ENCODE measurements around the gene HTATSF1. TPM values are rescaled to one million over a fixed set of nuclear protein-coding genes. Genes with fewer than 3 reads are reported as not detected.

The HTATSF1 gene
- total and polyA plus RNA-seq, 9 donors, result 60.1 to 100 (median 93.5) TPM

GRCh38 chrX:136488706-136489105, 8.7 kb upstream of the HTATSF1 start:
- Histone ChIP-seq H3K36me3 (ENCODE audit: control insufficient read depth, insufficient read depth, low read length) (no peaks in the 10 kb centered on the region), H3K4me1 (ENCODE audit: control insufficient read depth, insufficient read depth, low read length) (no peaks in the 10 kb centered on the region), H3K4me3 (ENCODE audit: low read length) (no peak overlapping the region), H3K27ac (ENCODE audit: low read length) (no peak overlapping the region), H3K27me3 (ENCODE audit: control insufficient read depth, insufficient read depth, low read length) (peaks cover 8% of the 10 kb centered on the region), H3K9me3 (replicated peaks; ENCODE audit: control insufficient read depth, low read depth, low read length) (no peaks in the 10 kb centered on the region)
- WGBS (ENCODE audit: insufficient coverage), result no CpG with 5 or more reads among the region's 5 CpGs
- DNase-seq, result no peak

- no peaks in the 10 kb centered on the region for H3K9me3 ChIP-seq (replicated peaks; ENCODE audit: control insufficient read depth, low read depth, low read length)
- H3K36me3 ChIP-seq (ENCODE audit: control insufficient read depth, insufficient read depth, low read length), result no peaks in the 10 kb centered on the region
- no peak overlapping the region for H3K27ac ChIP-seq (ENCODE audit: low read length)
- DNase-seq, result no peak
- no CpG with 5 or more reads among the region's 6 CpGs for WGBS (ENCODE audit: insufficient coverage)
- peaks cover 12% of the 10 kb centered on the region for H3K27me3 ChIP-seq (ENCODE audit: control insufficient read depth, insufficient read depth, low read length)
- no peak overlapping the region for H3K4me3 ChIP-seq (ENCODE audit: low read length)
- peaks cover 7% of the 10 kb centered on the region for H3K4me1 ChIP-seq (ENCODE audit: control insufficient read depth, insufficient read depth, low read length)
Observed at GRCh38 chrX:136491832-136492231, 5.6 kb upstream of the HTATSF1 start.

DNA sequence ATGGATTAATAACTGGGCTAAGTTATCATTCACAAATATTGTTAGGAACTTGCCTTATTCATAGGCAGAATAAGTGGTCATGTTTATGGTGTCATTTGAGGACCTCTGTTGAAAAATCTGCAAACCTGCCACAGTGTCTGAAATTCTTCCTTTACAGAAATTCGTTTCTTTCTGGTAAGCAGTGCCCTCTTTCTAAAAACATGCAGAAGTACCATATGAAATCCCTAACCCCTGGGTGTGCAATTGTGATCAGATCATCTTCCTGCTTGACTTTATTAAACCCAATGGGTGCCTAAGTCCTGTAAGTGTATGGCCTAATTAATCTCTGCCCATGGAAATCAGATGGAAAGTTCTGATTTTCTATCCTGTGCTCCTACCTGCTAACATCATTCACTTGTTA, 4.4 kb upstream of the HTATSF1 start:
- no peak overlapping the region for H3K27ac ChIP-seq (ENCODE audit: low read length)
- peaks cover 12% of the 10 kb centered on the region for H3K27me3 ChIP-seq (ENCODE audit: control insufficient read depth, insufficient read depth, low read length)
- no peaks in the 10 kb centered on the region for H3K36me3 ChIP-seq (ENCODE audit: control insufficient read depth, insufficient read depth, low read length)
- no peak overlapping the region for H3K4me3 ChIP-seq (ENCODE audit: low read length)
- DNase-seq, result no peak
- WGBS (ENCODE audit: insufficient coverage), result 33% methylated on average over 1 of the region's 1 CpG
- no peaks in the 10 kb centered on the region for H3K9me3 ChIP-seq (replicated peaks; ENCODE audit: control insufficient read depth, low read depth, low read length)
- peaks cover 7% of the 10 kb centered on the region for H3K4me1 ChIP-seq (ENCODE audit: control insufficient read depth, insufficient read depth, low read length)

DNA sequence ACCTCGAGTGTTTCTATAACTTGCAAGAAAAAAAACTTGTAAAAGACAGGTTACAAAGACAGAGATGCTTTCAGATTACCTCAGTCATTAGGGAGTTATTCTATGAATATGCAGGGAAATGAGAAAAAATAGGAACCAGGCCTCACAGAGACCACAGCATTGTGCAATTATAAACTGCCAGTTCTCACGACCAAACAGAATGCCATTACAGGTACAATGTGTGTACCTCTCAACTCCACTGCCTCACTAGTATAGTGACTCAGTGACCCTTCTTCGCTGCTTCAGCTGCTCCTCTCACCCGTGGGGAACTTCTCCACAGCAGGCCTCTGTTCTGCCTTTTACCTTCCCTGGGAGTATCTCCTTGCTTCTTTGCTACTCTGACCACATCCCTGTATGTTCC, 2.3 kb upstream of the HTATSF1 start:
- Histone ChIP-seq H3K27me3 (ENCODE audit: control insufficient read depth, insufficient read depth, low read length) (peaks cover 9% of the 10 kb centered on the region), H3K36me3 (ENCODE audit: control insufficient read depth, insufficient read depth, low read length) (no peaks in the 10 kb centered on the region), H3K9me3 (replicated peaks; ENCODE audit: control insufficient read depth, low read depth, low read length) (no peaks in the 10 kb centered on the region), H3K4me3 (ENCODE audit: low read length) (no peak overlapping the region), H3K4me1 (ENCODE audit: control insufficient read depth, insufficient read depth, low read length) (peaks cover 7% of the 10 kb centered on the region), H3K27ac (ENCODE audit: low read length) (peak overlapping the region; percentile 29)
- no peak for DNase-seq
- 45% methylated on average over 3 of the region's 4 CpGs for WGBS (ENCODE audit: insufficient coverage)

- Histone ChIP-seq H3K9me3 (replicated peaks; ENCODE audit: control insufficient read depth, low read depth, low read length) (no peaks in the 10 kb centered on the region), H3K36me3 (ENCODE audit: control insufficient read depth, insufficient read depth, low read length) (no peaks in the 10 kb centered on the region), H3K27ac (ENCODE audit: low read length) (peak overlapping the region; percentile 98), H3K4me1 (ENCODE audit: control insufficient read depth, insufficient read depth, low read length) (peaks cover 7% of the 10 kb centered on the region), H3K4me3 (ENCODE audit: low read length) (peak overlapping the region; percentile 63), H3K27me3 (ENCODE audit: control insufficient read depth, insufficient read depth, low read length) (peaks cover 7% of the 10 kb centered on the region)
- WGBS (ENCODE audit: insufficient coverage), result 38% methylated on average over 3 of the region's 13 CpGs
- no peak for DNase-seq
Observed at GRCh38 chrX:136496186-136496763, 1.1 kb upstream of the HTATSF1 start.

- Histone ChIP-seq H3K36me3 (ENCODE audit: control insufficient read depth, insufficient read depth, low read length) (no peaks in the 10 kb centered on the region), H3K27me3 (ENCODE audit: control insufficient read depth, insufficient read depth, low read length) (peaks cover 6% of the 10 kb centered on the region), H3K4me3 (ENCODE audit: low read length) (peak overlapping the region; percentile 73), H3K4me1 (ENCODE audit: control insufficient read depth, insufficient read depth, low read length) (peaks cover 7% of the 10 kb centered on the region), H3K9me3 (replicated peaks; ENCODE audit: control insufficient read depth, low read depth, low read length) (no peaks in the 10 kb centered on the region), H3K27ac (ENCODE audit: low read length) (peak overlapping the region; percentile 98)
- WGBS (ENCODE audit: insufficient coverage), result 34% methylated on average over 107 of the region's 111 CpGs
- DNase-seq, result peak; percentile 95
Observed at GRCh38 chrX:136496764-136497555, 432 bp upstream of the HTATSF1 start.

- WGBS (ENCODE audit: insufficient coverage), result 59% methylated on average over 3 of the region's 5 CpGs
- H3K9me3 ChIP-seq (replicated peaks; ENCODE audit: control insufficient read depth, low read depth, low read length), result no peaks in the 10 kb centered on the region
- H3K36me3 ChIP-seq (ENCODE audit: control insufficient read depth, insufficient read depth, low read length), result no peaks in the 10 kb centered on the region
- no peak overlapping the region for H3K4me3 ChIP-seq (ENCODE audit: low read length)
- DNase-seq, result no peak
- peaks cover 8% of the 10 kb centered on the region for H3K27me3 ChIP-seq (ENCODE audit: control insufficient read depth, insufficient read depth, low read length)
- no peak overlapping the region for H3K27ac ChIP-seq (ENCODE audit: low read length)
- H3K4me1 ChIP-seq (ENCODE audit: control insufficient read depth, insufficient read depth, low read length), result no peaks in the 10 kb centered on the region
Observed at GRCh38 chrX:136519069-136519468, 21.7 kb downstream of the HTATSF1 start.

DNA sequence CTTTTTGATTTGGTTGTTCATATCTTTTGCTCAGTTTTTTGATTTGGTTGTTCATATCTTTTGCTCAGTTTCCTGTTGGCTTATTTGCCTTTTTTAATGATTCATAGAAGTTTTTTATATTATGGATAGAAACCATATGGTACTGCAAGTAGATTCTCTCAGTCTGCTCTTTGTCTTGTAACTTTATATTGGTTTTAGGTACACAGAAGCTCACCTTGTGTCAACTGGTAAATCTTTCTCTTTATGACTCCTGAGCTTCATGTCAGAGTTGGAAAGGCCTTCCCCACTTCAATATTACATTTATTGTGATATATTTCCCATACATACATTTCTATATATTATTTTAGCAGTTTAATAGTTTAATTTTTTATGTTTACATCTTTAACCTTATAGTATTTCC, 26.4 kb downstream of the HTATSF1 start:
- DNase-seq, result no peak
- Histone ChIP-seq H3K4me1 (ENCODE audit: control insufficient read depth, insufficient read depth, low read length) (peaks cover 3% of the 10 kb centered on the region), H3K9me3 (replicated peaks; ENCODE audit: control insufficient read depth, low read depth, low read length) (no peaks in the 10 kb centered on the region), H3K27me3 (ENCODE audit: control insufficient read depth, insufficient read depth, low read length) (peaks cover 8% of the 10 kb centered on the region), H3K36me3 (ENCODE audit: control insufficient read depth, insufficient read depth, low read length) (no peaks in the 10 kb centered on the region), H3K4me3 (ENCODE audit: low read length) (no peak overlapping the region), H3K27ac (ENCODE audit: low read length) (no peak overlapping the region)

DNA sequence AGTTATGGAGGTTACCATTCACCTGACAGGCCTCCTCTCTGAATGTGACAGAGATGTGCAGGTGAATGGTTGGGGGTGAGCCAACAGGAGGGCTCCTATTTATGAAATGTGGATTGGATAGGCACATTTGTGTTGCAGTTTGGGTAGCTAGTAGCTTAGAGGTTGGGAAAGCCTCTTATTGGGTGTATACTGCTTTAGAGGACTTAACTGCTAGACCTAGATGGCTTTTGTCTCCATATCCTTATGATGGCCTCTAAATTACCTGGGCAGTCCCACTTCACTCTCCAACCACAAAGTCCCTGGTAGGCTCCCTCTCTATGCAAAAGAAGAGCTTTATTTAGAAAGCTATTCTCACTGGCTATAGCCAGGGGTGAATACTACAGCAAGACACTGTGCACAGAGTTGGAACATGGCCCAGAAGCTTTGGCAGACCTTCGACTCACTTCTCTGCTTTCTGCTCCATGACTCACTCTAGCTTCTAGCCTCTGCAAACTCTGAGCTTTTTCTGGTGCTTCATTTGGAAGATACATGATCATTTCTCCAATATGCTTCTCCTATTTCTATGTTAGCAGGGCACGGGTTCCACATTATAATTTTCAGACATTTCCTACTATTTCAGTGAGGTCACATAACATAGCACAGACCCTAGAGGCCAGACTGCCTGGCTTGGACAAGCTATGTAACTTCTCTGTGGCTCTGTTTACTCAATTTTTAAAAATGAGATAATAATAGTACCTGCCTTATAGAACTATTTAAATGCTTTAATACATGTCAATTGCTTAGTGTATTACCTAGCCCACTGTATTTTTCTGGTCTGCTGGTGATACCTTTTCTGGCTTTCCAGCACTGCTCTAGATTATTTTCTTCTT, 28.6 kb downstream of the HTATSF1 start:
- 30% methylated on average over 2 of the region's 2 CpGs for WGBS (ENCODE audit: insufficient coverage)
- no peaks in the 10 kb centered on the region for H3K9me3 ChIP-seq (replicated peaks; ENCODE audit: control insufficient read depth, low read depth, low read length)
- DNase-seq, result peak; percentile 97
- peaks cover 10% of the 10 kb centered on the region for H3K27me3 ChIP-seq (ENCODE audit: control insufficient read depth, insufficient read depth, low read length)
- peak overlapping the region; percentile 70 for H3K27ac ChIP-seq (ENCODE audit: low read length)
- no peaks in the 10 kb centered on the region for H3K36me3 ChIP-seq (ENCODE audit: control insufficient read depth, insufficient read depth, low read length)
- H3K4me3 ChIP-seq (ENCODE audit: low read length), result no peak overlapping the region
- peaks cover 3% of the 10 kb centered on the region for H3K4me1 ChIP-seq (ENCODE audit: control insufficient read depth, insufficient read depth, low read length)

DNA sequence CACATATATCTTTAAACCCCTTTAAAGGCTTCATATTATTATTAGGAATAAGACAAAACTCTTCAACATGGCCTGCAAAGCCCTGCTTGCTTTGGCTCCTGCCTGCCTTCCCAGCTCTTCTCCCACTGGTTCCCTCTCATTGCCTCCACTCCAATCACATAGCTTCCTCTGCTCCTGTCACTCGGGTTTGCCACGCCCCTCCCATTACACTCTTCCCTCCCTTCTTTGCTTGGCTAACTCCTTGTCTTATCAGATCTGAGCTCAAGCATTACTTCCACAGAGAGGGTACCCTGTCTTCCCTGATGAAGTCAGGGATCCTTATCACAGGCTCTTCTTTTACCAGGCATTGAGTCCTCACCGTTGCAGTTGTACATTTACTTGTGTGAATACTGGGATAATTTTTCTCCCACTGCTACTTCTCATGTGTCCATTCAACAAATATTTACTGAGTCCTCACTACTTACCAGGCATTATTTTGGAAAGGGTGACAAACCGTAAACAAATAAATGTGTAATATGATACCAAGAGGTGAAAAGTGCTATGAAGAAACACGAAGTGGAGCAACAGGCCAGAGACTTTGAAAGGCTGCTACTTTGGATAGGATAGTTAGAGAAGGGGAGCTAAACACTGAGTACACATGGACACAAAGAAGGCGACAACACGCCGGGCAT, 31.4 kb downstream of the HTATSF1 start:
- WGBS (ENCODE audit: insufficient coverage), result 64% methylated on average over 6 of the region's 8 CpGs
- peaks cover 13% of the 10 kb centered on the region for H3K27me3 ChIP-seq (ENCODE audit: control insufficient read depth, insufficient read depth, low read length)
- H3K4me1 ChIP-seq (ENCODE audit: control insufficient read depth, insufficient read depth, low read length), result peaks cover 3% of the 10 kb centered on the region
- H3K9me3 ChIP-seq (replicated peaks; ENCODE audit: control insufficient read depth, low read depth, low read length), result no peaks in the 10 kb centered on the region
- DNase-seq, result no peak
- no peak overlapping the region for H3K4me3 ChIP-seq (ENCODE audit: low read length)
- no peak overlapping the region for H3K27ac ChIP-seq (ENCODE audit: low read length)
- no peaks in the 10 kb centered on the region for H3K36me3 ChIP-seq (ENCODE audit: control insufficient read depth, insufficient read depth, low read length)

All from muscle of leg (tissue), 11 donors.